ENCODE data around the gene MGAT5B.

The MGAT5B gene

GRCh38 chr17:76887802-76888201, 19.6 kb downstream of the MGAT5B start:
- in situ Hi-C loops (cut with MboI; ENCODE audit: low sequenced_read_pairs, unreplicated experiment) = no loop called here
- DNase-seq (ENCODE audit: low spot score) = no peak
- TF ChIP-seq CTCF (IDR thresholded peaks at IDR 0.05; ENCODE audit: borderline replicate concordance, control extremely low read depth, extremely low read depth, insufficient read depth, missing control alignments) = no peak

GRCh38 chr17:76888661-76889060, 20.5 kb downstream of the MGAT5B start:
- DNase-seq (ENCODE audit: low spot score) = no peak
- in situ Hi-C loops (cut with MboI; ENCODE audit: low sequenced_read_pairs, unreplicated experiment) = no loop called here
- TF ChIP-seq CTCF (IDR thresholded peaks at IDR 0.05; ENCODE audit: borderline replicate concordance, control extremely low read depth, extremely low read depth, insufficient read depth, missing control alignments) = no peak

- no peak for TF ChIP-seq CTCF (IDR thresholded peaks at IDR 0.05; ENCODE audit: borderline replicate concordance, control extremely low read depth, extremely low read depth, insufficient read depth, missing control alignments)
- in situ Hi-C loops (cut with MboI; ENCODE audit: low sequenced_read_pairs, unreplicated experiment) = no loop called here
- no peak for DNase-seq (ENCODE audit: low spot score)
Observed at GRCh38 chr17:76889323-76889722, 21.1 kb downstream of the MGAT5B start.

- no peak for TF ChIP-seq CTCF (IDR thresholded peaks at IDR 0.05; ENCODE audit: borderline replicate concordance, control extremely low read depth, extremely low read depth, insufficient read depth, missing control alignments)
- no peak for DNase-seq (ENCODE audit: low spot score)
- in situ Hi-C loops (cut with MboI; ENCODE audit: low sequenced_read_pairs, unreplicated experiment) = no loop called here
Observed at GRCh38 chr17:76892329-76892728, 24.1 kb downstream of the MGAT5B start.

- DNase-seq (ENCODE audit: low spot score) = no peak
- no peak for TF ChIP-seq CTCF (IDR thresholded peaks at IDR 0.05; ENCODE audit: borderline replicate concordance, control extremely low read depth, extremely low read depth, insufficient read depth, missing control alignments)
- in situ Hi-C loops (cut with MboI; ENCODE audit: low sequenced_read_pairs, unreplicated experiment) = no loop called here
Observed at GRCh38 chr17:76893623-76894334, 25.6 kb downstream of the MGAT5B start.

GRCh38 chr17:76894842-76895241, 26.6 kb downstream of the MGAT5B start:
- no peak for DNase-seq (ENCODE audit: low spot score)
- in situ Hi-C loops (cut with MboI; ENCODE audit: low sequenced_read_pairs, unreplicated experiment) = no loop called here
- no peak for TF ChIP-seq CTCF (IDR thresholded peaks at IDR 0.05; ENCODE audit: borderline replicate concordance, control extremely low read depth, extremely low read depth, insufficient read depth, missing control alignments)
